Stimulated activated naive CD8-positive, alpha-beta T cell treated with anti-CD3 and anti-CD28 coated beads, Interleukin-15, Interleukin-2, amounts not matched to agents 100 ng/mL and 50 ng/mL, for 24 hours (primary cell): ENCODE results near the gene SYN1.

Experiments
- H3K27ac Mint-ChIP-seq: one replicate; pipeline ENCODE4 v1.8.0; 2021; ENCODE audit warnings: mild to moderate bottlenecking, mixed read lengths
- H3K27me3 Mint-ChIP-seq: one replicate; pipeline ENCODE4 v1.8.0; 2021; ENCODE audit warnings: mixed read lengths
- H3K36me3 Mint-ChIP-seq: one replicate; pipeline ENCODE4 v1.8.0; 2021; ENCODE audit warnings: low read depth, mixed read lengths
- H3K4me1 Mint-ChIP-seq: one replicate; pipeline ENCODE4 v1.8.0; 2021; ENCODE audit warnings: low read depth, mixed read lengths
- H3K4me3 Mint-ChIP-seq: one replicate; pipeline ENCODE4 v1.8.0; 2021; ENCODE audit warnings: mild to moderate bottlenecking, mixed read lengths
- H3K9me3 Mint-ChIP-seq: one replicate; pipeline ENCODE4 v1.8.0; 2021; ENCODE audit warnings: mixed read lengths

Gene SYN1

GRCh38 chrX:47574547-47575301 is 44.9 kb downstream of the SYN1 start:
- Mint-ChIP-seq H3K27ac (no peak overlapping the region), H3K27me3 (peaks cover 9% of the 10 kb centered on the region), H3K36me3 (peaks cover 17% of the 10 kb centered on the region), H3K4me1 (peaks cover 18% of the 10 kb centered on the region), H3K9me3 (no peaks in the 10 kb centered on the region), H3K4me3 (no peak overlapping the region)

- Mint-ChIP-seq H3K4me3 (no peak overlapping the region), H3K4me1 (peaks cover 13% of the 10 kb centered on the region), H3K36me3 (peaks cover 20% of the 10 kb centered on the region), H3K27me3 (peaks cover 9% of the 10 kb centered on the region), H3K9me3 (no peaks in the 10 kb centered on the region), H3K27ac (no peak overlapping the region)
Observed at GRCh38 chrX:47574076-47574546, 45.5 kb downstream of the SYN1 start.

GRCh38 chrX:47573341-47574075 is 46.1 kb downstream of the SYN1 start:
- no peak overlapping the region for H3K27ac Mint-ChIP-seq

DNA sequence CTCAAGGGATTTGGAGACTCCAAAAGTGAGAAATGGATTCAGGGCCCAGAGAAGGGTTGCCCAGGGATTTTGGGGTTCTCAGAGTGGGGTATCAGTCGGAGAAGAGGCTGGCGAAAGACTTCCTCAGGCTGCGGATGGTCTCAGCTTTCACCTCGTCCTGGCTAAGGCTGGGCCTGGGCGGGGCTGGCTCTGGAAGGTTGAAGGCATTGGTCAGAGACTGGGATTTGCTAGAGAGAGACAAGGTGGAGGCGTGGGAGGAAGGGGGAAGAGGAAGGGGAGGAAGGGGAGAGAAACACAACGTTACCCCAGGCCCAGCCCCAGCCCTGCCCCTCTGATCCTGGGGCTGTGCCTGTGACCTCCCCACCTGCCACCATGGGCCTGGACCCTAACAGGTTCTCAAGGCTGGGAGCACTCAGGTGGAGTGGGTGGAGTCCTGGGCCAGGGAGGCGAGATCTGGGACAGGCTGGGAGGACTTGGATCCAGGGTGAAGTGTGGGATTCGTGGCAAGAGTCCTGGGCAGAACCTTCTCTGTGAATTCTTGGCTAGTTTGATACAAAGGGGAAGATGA is 46.8 kb downstream of the SYN1 start:
- no peak overlapping the region for H3K27ac Mint-ChIP-seq
- H3K4me3 Mint-ChIP-seq, result peak overlapping the region; percentile 6
- H3K36me3 Mint-ChIP-seq, result peaks cover 23% of the 10 kb centered on the region
- peaks cover 10% of the 10 kb centered on the region for H3K4me1 Mint-ChIP-seq
- peaks cover 9% of the 10 kb centered on the region for H3K27me3 Mint-ChIP-seq
- H3K9me3 Mint-ChIP-seq, result no peaks in the 10 kb centered on the region

More at GRCh38 chrX:47573341-47574075, 46.1 kb downstream of the SYN1 start:
- Mint-ChIP-seq H3K4me1 (peaks cover 10% of the 10 kb centered on the region), H3K4me3 (peak overlapping the region; percentile 6), H3K9me3 (no peaks in the 10 kb centered on the region), H3K27me3 (peaks cover 9% of the 10 kb centered on the region), H3K36me3 (peaks cover 23% of the 10 kb centered on the region)

DNA sequence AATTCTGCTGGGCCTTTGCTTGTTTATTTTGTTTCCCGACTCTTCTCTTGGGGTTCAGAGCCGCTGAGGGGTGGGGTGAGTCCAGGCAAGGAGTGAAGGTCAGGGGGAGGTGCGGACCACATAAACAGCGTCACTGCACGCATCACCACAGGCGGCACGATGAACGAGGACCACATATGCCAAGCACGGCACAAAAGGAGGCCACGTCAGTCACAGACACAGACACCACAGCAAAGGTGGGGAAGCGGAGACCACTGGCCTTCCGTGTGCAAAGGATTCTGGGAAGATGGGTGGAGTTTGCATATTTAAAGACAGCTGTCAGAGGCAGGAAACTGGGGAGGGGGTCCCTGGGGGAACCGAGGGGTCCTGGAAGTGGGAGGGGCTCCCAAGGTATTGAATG is 47.8 kb downstream of the SYN1 start:
- Mint-ChIP-seq H3K4me3 (no peak overlapping the region), H3K4me1 (peaks cover 8% of the 10 kb centered on the region), H3K27ac (no peak overlapping the region), H3K9me3 (no peaks in the 10 kb centered on the region), H3K36me3 (peaks cover 30% of the 10 kb centered on the region), H3K27me3 (peaks cover 7% of the 10 kb centered on the region)

DNA sequence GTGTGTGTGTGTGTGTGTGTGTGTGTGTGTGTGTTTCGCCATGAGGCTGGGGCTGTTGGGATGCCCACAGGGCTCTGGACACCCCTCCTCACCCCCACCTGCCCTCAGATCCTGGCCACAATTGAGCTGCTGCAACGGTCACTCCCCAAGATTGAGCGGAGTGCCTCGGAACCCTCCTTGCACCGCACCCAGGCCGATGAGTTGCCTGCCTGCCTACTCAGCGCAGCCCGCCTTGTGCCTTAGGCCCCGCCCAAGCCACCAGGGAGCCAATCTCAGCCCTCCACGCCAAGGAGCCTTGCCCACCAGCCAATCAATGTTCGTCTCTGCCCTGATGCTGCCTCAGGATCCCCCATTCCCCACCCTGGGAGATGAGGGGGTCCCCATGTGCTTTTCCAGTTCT is 48.4 kb downstream of the SYN1 start:
- peaks cover 9% of the 10 kb centered on the region for H3K4me1 Mint-ChIP-seq
- H3K4me3 Mint-ChIP-seq, result no peak overlapping the region
- no peak overlapping the region for H3K27ac Mint-ChIP-seq
- no peaks in the 10 kb centered on the region for H3K9me3 Mint-ChIP-seq
- H3K36me3 Mint-ChIP-seq, result peaks cover 34% of the 10 kb centered on the region
- H3K27me3 Mint-ChIP-seq, result peaks cover 5% of the 10 kb centered on the region

- Mint-ChIP-seq H3K27ac (no peak overlapping the region), H3K27me3 (peaks cover 5% of the 10 kb centered on the region), H3K4me1 (peaks cover 9% of the 10 kb centered on the region), H3K9me3 (no peaks in the 10 kb centered on the region), H3K36me3 (peaks cover 34% of the 10 kb centered on the region), H3K4me3 (no peak overlapping the region)
Observed at GRCh38 chrX:47570794-47571193, 48.9 kb downstream of the SYN1 start.

- H3K4me1 Mint-ChIP-seq, result peaks cover 22% of the 10 kb centered on the region
- no peak overlapping the region for H3K27ac Mint-ChIP-seq
Observed at GRCh38 chrX:47568656-47569295, 50.9 kb downstream of the SYN1 start.

GRCh38 chrX:47566841-47567240 is 52.8 kb downstream of the SYN1 start:
- no peak overlapping the region for H3K4me3 Mint-ChIP-seq
- H3K27me3 Mint-ChIP-seq, result no peaks in the 10 kb centered on the region
- no peaks in the 10 kb centered on the region for H3K9me3 Mint-ChIP-seq
- peaks cover 30% of the 10 kb centered on the region for H3K4me1 Mint-ChIP-seq
- H3K36me3 Mint-ChIP-seq, result peaks cover 44% of the 10 kb centered on the region
- no peak overlapping the region for H3K27ac Mint-ChIP-seq

More at GRCh38 chrX:47568656-47569295, 50.9 kb downstream of the SYN1 start:
- Mint-ChIP-seq H3K36me3 (peaks cover 44% of the 10 kb centered on the region), H3K4me3 (no peak overlapping the region), H3K27me3 (peaks cover 5% of the 10 kb centered on the region), H3K9me3 (no peaks in the 10 kb centered on the region)

DNA sequence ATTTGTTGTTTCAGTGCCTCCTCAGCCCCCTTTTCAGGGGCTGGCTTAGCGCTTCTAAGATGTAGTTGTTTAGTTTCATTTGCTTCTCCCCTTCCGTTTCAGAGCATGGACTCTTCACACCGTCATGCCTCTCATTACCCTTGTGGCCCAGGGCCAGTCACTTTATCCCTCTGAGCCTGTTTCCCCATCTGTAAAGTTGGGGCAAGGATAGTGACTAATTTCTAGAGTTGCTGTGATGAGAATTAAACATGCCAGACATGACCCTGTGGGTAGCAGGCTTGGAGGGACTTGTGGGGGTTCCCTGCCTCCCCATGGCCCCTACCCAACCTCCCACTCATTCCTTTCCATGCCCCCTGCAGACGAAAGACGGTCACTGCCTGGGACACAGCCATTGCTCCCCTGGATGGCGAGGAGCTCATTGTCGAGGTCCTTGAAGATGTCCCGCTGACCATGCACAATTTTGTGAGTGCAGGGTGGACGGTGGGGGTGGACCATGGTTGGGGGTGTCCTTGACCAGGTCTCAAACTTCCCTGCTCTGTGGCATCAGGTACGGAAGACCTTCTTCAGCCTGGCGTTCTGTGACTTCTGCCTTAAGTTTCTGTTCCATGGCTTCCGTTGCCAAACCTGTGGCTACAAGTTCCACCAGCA is 55.1 kb downstream of the SYN1 start:
- peaks cover 32% of the 10 kb centered on the region for H3K36me3 Mint-ChIP-seq
- H3K27ac Mint-ChIP-seq, result peak overlapping the region; percentile 94
- H3K27me3 Mint-ChIP-seq, result no peaks in the 10 kb centered on the region
- H3K9me3 Mint-ChIP-seq, result no peaks in the 10 kb centered on the region
- peak overlapping the region; percentile 76 for H3K4me3 Mint-ChIP-seq
- H3K4me1 Mint-ChIP-seq, result peaks cover 43% of the 10 kb centered on the region

DNA sequence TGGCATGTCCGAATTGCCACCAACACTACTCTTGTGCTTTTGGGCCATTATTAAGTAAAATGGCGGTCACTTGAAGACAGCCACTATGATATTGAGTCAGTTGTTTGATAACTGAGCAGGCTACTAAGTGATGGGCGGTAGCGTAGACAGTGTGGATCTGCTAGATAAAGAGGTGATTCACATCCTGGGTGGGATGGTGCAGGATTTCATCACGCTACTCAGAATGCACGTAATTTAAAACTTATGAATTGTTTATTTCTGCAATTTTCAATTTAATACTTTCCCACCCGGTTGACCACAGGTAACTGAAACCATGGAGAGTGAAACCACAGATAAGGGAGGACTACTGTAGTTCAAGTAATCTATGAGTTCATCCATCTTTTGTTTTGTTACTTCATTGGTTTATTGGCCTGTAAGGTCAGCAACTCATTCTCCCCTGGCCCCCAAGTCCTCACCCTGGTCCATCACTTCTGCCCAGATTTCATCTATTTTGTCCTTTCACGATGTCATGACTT is 55.8 kb downstream of the SYN1 start:
- Mint-ChIP-seq H3K27me3 (no peaks in the 10 kb centered on the region), H3K4me3 (peak overlapping the region; percentile 76), H3K27ac (peak overlapping the region; percentile 94), H3K4me1 (peaks cover 43% of the 10 kb centered on the region), H3K9me3 (no peaks in the 10 kb centered on the region), H3K36me3 (peaks cover 27% of the 10 kb centered on the region)

- peaks cover 27% of the 10 kb centered on the region for H3K36me3 Mint-ChIP-seq
Observed at GRCh38 chrX:47562615-47563243, 56.9 kb downstream of the SYN1 start.

GRCh38 chrX:47561659-47562151 is 58.0 kb downstream of the SYN1 start:
- H3K27ac Mint-ChIP-seq, result peak overlapping the region; percentile 92
- peak overlapping the region; percentile 90 for H3K4me3 Mint-ChIP-seq
- peaks cover 18% of the 10 kb centered on the region for H3K36me3 Mint-ChIP-seq
- H3K27me3 Mint-ChIP-seq, result no peaks in the 10 kb centered on the region
- no peaks in the 10 kb centered on the region for H3K9me3 Mint-ChIP-seq
- H3K4me1 Mint-ChIP-seq, result peaks cover 42% of the 10 kb centered on the region

More at GRCh38 chrX:47562615-47563243, 56.9 kb downstream of the SYN1 start:
- H3K4me3 Mint-ChIP-seq, result peak overlapping the region; percentile 90
- H3K27me3 Mint-ChIP-seq, result no peaks in the 10 kb centered on the region
- H3K9me3 Mint-ChIP-seq, result no peaks in the 10 kb centered on the region
- peaks cover 43% of the 10 kb centered on the region for H3K4me1 Mint-ChIP-seq
- H3K27ac Mint-ChIP-seq, result peak overlapping the region; percentile 67
